H4 (cell line): Measurements from ENCODE around the gene RPS6KA1. TPM values are rescaled to one million over a fixed set of nuclear protein-coding genes. Genes with fewer than 3 reads are reported as not detected.
A peak's percentile ranks its signal among the peaks of the same experiment; 100 is the strongest.
"Not testable (repeated sequence)": the region's sequence is repeated elsewhere in the genome, so short reads cannot be mapped to it uniquely, and the experiment has no call there.

ENCODE experiments used
- DNase-seq: peaks from one replicate; pipeline ENCODE4 v3.0.0-alpha.2; 2015; ENCODE audit warnings: low spot score
- total RNA-seq: library from RNA; depleted of rRNA; stranded (reverse); fragments of >200 nt; shearing (Covaris generic); gene quantifications from 2 replicates; pipeline ENCODE4 v1.2.3, GENCODE V29; 2014; rRNA removed

The RPS6KA1 gene
- total RNA-seq, 1 experiment from 2014 or later = 34.5 TPM

DNA sequence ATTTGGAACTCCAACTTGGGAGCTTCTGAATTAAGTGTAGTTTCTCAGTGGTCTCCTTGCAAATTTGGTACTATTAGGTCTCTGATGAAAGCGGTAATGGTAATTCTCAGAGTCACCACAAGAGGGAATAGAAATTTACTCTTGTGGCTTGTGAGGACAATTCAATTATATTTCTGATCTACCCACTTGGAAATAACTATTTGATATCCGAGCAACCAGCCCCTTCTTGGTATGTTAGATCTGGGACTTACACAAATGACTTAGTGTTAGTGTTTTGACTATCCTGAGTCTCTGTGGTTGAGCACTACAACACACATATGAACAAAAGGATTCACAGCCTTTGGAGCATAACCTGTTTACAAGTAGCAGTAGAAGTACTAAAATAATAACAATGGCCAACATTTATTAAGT lies 68.1 kb downstream of the RPS6KA1 start:
- DNase-seq = no peak

DNA sequence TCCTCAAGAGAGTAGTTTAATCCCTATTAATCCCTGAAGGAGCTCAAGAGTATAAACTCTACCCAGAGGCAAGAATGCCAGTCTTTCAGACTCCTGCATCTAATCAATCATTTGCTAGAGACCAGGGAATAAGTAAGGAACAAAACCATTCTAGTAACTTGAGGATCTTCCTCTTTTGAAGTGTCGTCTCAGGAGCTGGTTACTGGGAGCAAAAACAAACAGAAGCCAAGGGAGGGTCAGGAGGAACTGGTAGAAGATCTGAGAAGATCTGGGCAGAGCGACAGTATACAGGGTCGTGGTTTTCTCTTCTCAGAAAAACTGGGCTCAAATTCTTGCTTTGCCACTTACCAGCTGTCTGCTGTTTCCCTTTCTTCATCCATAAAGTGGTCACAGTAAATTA lies 69.3 kb downstream of the RPS6KA1 start:
- DNase-seq = no peak

DNA sequence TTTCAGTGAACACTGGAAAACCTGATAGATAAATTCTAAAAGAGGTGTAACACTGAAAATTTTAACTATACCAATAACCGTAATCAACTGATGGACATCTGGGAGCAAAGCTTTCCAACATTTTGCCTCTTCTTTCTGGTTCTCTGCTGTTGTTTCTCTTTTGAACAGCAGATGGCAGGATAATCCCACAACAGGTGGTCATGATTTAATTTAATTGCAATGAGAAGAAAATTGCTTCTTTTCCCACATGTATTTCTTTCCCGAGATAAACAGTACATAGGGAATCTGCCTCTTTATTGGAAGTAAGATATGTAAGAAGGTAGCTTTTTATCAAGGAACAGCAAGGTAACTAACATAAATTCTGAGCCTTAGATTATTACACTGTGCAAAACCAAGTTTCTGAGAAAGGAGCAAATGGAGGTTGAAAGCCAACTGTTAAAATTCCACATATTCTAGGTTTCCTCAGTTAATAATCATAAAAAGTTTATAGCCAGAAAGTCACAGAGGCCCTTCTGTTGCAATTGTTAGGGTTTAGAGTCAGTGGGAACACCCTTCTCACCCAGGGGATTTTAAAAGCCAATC lies 72.9 kb downstream of the RPS6KA1 start:
- peak; percentile 56 for DNase-seq

DNA sequence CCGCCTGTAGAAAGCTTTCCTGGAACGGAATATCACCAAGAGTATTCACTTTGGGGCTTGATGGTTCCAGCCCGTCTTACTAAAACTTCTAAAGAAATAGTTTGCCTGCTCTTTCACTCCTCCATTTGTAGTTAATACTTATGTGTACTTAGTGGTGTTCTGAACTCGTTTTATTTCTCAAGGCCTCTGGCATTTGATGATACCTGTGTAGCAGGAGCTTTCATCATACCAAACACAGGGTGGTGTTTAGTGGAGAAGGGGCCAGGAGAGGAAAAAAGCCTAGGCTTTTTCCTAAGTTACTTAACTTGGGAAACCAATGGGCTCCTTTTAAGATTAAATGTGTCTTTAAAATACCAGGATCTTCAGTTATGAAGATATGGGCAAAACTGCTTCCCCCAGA lies 74.3 kb downstream of the RPS6KA1 start:
- DNase-seq = no peak

DNA sequence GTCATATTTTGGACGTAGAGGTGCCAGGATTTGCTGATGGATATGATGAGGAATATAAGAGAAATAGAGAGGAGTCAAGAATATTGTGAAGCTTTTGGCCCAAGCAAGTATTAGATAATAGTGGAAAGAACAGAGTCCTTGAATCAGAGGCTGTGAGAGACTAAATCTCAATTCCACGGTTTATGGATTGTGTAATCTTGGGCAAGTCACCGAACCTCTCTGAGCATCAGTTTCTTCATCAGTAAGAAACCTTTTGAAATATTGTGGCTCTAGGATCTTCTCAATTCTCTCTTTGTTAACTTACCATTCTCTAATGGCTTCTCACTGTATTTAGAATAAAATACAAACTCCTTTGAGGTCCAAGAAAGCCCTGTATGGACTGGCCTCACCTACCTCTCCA lies 77.6 kb downstream of the RPS6KA1 start:
- no peak for DNase-seq

DNA sequence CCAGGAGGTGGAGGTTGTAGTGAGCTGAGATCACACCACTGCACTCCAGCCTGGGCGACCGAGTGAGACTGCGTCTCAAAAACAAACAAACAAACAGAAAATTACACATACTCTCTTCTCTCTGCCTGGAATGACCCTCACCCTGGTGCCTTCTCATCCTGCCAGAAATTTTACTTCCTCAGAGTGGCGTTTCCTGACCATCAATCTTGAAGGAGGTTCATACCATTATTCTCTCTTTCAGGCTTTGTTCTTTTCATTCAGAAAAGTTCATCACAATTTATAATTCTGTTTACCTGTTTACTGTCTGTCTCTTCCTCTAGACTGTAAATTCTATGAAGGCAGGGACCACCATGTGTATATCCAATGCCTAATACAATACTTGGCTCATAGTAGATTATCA lies 79.3 kb downstream of the RPS6KA1 start:
- no peak for DNase-seq

DNA sequence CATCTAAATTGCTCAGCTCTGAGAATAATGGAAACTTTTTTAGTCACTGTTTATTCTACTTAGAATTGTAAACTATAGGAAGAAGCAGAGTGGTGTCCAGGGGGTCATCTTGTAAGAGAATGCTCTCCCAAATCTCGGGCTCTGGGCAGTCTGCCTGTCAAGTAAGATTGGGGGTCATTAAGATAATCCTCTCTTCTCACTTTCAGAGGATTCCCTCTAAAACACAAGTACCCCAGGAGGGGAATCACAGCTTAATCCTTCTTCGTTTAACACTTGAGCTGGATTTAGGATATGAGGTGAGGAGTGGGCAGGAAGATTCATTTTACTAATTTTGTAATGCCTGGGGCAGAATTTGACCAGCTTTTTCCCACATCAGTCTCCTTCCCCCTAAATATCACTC lies 81.2 kb downstream of the RPS6KA1 start:
- no peak for DNase-seq

DNA sequence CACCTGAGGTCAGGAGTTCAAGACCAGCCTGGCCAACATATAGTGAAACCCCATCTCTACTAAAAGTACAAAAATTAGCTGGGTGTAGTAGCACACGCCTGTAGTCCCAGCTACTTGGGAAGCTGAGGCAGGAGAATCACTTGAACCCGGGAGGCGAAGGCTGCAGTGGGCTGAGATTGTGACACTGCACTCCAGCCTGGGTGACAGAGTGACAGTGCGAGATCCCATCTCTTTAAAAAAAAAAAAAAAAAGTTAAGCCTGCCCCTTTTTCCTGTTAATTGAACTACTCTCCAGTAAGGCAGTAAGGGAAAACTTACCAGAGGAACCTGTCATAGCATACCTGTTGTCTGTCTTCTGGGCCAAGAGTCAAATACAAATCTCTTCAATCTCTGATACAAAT lies 83.1 kb downstream of the RPS6KA1 start:
- not testable (repeated sequence) for DNase-seq

DNA sequence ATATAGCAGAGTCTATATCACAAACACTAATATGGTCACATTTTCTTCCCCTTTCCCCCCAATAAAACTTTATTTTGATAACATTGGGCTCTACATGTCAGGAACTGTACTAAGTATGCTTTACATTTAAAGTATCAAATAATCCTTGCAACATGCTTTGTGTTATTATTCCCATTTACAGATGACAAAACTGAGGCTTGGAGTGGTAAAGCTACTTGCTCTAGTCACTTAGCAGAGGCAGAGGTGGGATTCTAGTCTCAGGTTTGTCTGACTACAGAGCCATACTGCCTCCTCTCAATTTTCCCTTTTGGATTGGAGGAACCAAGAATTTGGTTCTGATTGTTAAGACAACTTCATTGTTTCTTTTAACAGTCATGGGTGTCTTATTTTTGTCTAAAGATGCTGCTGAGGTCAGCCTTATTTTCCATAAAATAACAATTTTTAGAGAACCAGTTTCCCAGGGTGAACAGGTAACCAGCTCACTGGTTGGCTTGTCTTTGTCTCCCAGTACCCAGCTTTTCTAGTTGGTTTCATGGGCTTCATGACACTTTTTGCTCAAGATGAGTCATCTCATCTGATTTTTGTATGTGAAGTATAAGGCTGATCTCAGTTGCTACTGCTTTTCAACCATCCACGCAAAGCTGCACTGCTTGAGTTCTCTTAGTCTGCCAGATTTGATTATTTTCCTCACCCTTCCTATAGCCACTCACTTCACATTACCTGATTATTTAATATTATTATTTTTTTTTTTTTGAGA lies 85.3 kb downstream of the RPS6KA1 start:
- no peak for DNase-seq

DNA sequence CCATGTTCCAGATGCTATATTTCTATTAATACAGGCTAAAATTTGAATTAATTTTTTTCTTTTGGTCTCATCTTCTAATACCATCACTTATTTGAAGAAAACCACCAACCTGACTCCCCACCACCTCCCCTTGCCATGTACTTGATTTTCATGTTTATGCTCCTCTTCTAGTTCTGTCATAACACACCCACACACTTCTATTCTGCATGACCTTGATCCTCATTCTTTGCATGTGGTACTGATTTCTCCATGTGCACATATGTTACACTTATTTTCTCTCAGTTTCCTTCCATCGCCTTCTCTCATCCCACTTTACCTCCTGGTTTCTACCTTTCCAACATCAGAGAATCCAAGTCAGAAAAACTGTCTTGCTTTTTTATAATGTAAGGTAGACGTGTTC lies 87.3 kb downstream of the RPS6KA1 start:
- no peak for DNase-seq

DNA sequence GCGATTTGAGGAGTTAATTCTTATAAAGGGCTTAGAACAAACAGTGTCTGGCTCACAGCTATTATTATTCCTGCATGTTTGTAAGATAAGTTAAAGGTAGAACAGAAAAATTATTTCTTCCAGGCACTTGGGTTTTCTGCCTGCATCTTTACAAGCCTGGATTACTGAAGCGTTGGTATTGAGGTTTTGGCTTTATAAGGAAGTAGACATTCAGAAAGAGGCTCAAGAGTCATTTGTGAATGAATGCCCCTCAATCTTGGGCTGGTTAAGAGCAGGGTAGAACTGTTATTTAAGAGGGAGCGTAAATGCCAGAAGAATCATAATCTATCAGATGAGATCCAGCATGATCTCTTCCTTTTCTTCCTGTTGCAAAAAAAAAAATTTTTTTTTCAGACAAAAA lies 89.0 kb downstream of the RPS6KA1 start:
- DNase-seq = no peak

Other genes starting within 250 kb of the RPS6KA1 start
- 77.7 and 126 TPM in 2 replicates for gene SH3BGRL3, start 249.7 kb upstream of the RPS6KA1 start, total RNA-seq
- gene UBXN11, start 223.1 kb upstream of the RPS6KA1 start, total RNA-seq = 0.74 and 3.8 TPM in 2 replicates
- 3.0 TPM in 1 of 2 replicates, not detected in the other for gene CD52, start 211.8 kb upstream of the RPS6KA1 start, total RNA-seq
- gene CRYBG2, start 175.6 kb upstream of the RPS6KA1 start, total RNA-seq = not detected in 2 replicates
- not detected in 2 replicates for gene ZNF683, start 157.0 kb upstream of the RPS6KA1 start, total RNA-seq
- gene LIN28A, start 118.9 kb upstream of the RPS6KA1 start, total RNA-seq = not detected in 2 replicates
- 24.6 and 39.4 TPM in 2 replicates for gene DHDDS, start 97.4 kb upstream of the RPS6KA1 start, total RNA-seq
- 955 and 1,224 TPM in 2 replicates for gene HMGN2, start 57.3 kb upstream of the RPS6KA1 start, total RNA-seq
- gene ARID1A, start 166.3 kb downstream of the RPS6KA1 start, total RNA-seq = 10.7 and 13.0 TPM in 2 replicates